H1 (cell line): Measurements from ENCODE around the gene COA1. TPM values are rescaled to one million over a fixed set of nuclear protein-coding genes. Genes with fewer than 3 reads are reported as not detected.

Experiments
- CTCF ChIA-PET: fragments of 300-600 bp; sonication (Branson Sonifier 250); formaldehyde crosslinking; loops from one replicate; lab custom pipeline; 2021; ENCODE audit not compliant: partially characterized antibody; lab: Charles Lee
- POLR2A ChIA-PET: fragments of 300-600 bp; sonication (Branson Sonifier 250); formaldehyde crosslinking; loops from one replicate; lab custom pipeline; 2021; ENCODE audit warnings: inconsistent platforms; ENCODE audit not compliant: partially characterized antibody; lab: Charles Lee
- DNase-seq, 2 experiments: peaks; one replicate each; pipeline versions ENCODE4 v3.0.0 to v3.0.0-alpha.2; 2010 to 2022; ENCODE audit warnings: low spot score in 2 of 2, low read depth in 1 of 2, mixed read lengths in 1 of 2
- FAIRE-seq: peaks from 2 replicates; lab custom pipeline; 2011; peaks lifted over from hg19 to GRCh38; lab: Jason Lieb, UNC
- H2AFZ ChIP-seq: 2 replicates; pipeline ENCODE4 v1.8.1; 2012; ENCODE audit warnings: low read length, inconsistent platforms
- H2AK5ac ChIP-seq: 2 replicates; pipeline ENCODE4 v1.6.1; 2013; ENCODE audit warnings: low read depth, low read length
- H2BK120ac ChIP-seq: replicated peaks from 2 replicates; pipeline ENCODE3; 2013; ENCODE audit warnings: low read depth, low read length, inconsistent platforms
- H2BK12ac ChIP-seq: 2 replicates; pipeline ENCODE4 v1.6.1; 2013; ENCODE audit warnings: low read depth, low read length
- H2BK15ac ChIP-seq: 2 replicates; pipeline ENCODE4 v1.6.1; 2013; ENCODE audit warnings: low read length
- H2BK20ac ChIP-seq: 2 replicates; pipeline ENCODE4 v1.6.1; 2013; ENCODE audit warnings: low read length
- H2BK5ac ChIP-seq: 2 replicates; pipeline ENCODE4 v1.6.1; 2013; ENCODE audit warnings: low read depth, low read length
- H3K14ac ChIP-seq: 2 replicates; pipeline ENCODE4 v1.6.1; 2013; ENCODE audit warnings: inconsistent platforms; ENCODE audit not compliant: insufficient read length
- H3K18ac ChIP-seq: 2 replicates; pipeline ENCODE4 v1.6.1; 2013; ENCODE audit warnings: low read length; ENCODE audit errors: extremely low read depth
- H3K23ac ChIP-seq: 2 replicates; pipeline ENCODE4 v1.6.1; 2013; ENCODE audit warnings: inconsistent platforms; ENCODE audit not compliant: insufficient read length
- H3K23me2 ChIP-seq: 2 replicates; pipeline ENCODE4 v1.6.1; 2013; ENCODE audit warnings: low read depth, low read length
- H3K27ac ChIP-seq: 2 replicates; pipeline ENCODE4 v1.6.1; 2011; ENCODE audit warnings: low read depth, low read length, inconsistent platforms
- H3K27me3 ChIP-seq, 4 experiments: replicated peaks in 1 of 4; 1 replicate in 1 of 4; 2 replicates in 3 of 4; pipeline versions ENCODE4 v1.6.1 to v1.8.1; 2011 to 2013; ENCODE audit warnings: low read length in 3 of 4, mild to moderate bottlenecking in 3 of 4, inconsistent platforms in 2 of 4, mixed read lengths in 2 of 4, moderate library complexity in 1 of 4; ENCODE audit not compliant: control insufficient read depth in 3 of 4, insufficient read depth in 3 of 4; ENCODE audit errors: extremely low read depth in 1 of 4
- H3K36me3 ChIP-seq, 4 experiments: 2 replicates each; pipeline versions ENCODE4 v1.6.1 to v1.8.1; 2011 to 2013; ENCODE audit warnings: mild to moderate bottlenecking in 4 of 4, low read length in 3 of 4, moderate library complexity in 2 of 4, control low read depth in 1 of 4, inconsistent platforms in 1 of 4; ENCODE audit not compliant: insufficient read depth in 4 of 4, control insufficient read depth in 2 of 4
- H3K4ac ChIP-seq: replicated peaks from 2 replicates; pipeline ENCODE3; 2013; ENCODE audit warnings: low read length, low read depth, mixed read lengths, inconsistent platforms; ENCODE audit not compliant: insufficient read length
- H3K4me1 ChIP-seq, 4 experiments: replicated peaks in 1 of 4; 1 replicate in 1 of 4; 2 replicates in 3 of 4; pipeline versions ENCODE4 v1.6.1 to v1.8.1; 2011 to 2013; ENCODE audit warnings: low read length in 3 of 4, inconsistent platforms in 2 of 4, mixed read lengths in 1 of 4; ENCODE audit not compliant: insufficient read depth in 4 of 4, control insufficient read depth in 3 of 4
- H3K4me2 ChIP-seq, 2 experiments: 2 replicates each; pipeline versions ENCODE4 v1.6.1 to v1.8.1; 2011 to 2013; ENCODE audit warnings: low read depth in 2 of 2, low read length in 2 of 2, control low read depth in 1 of 2, inconsistent platforms in 1 of 2, mild to moderate bottlenecking in 1 of 2; ENCODE audit not compliant: insufficient read depth in 1 of 2
- H3K4me3 ChIP-seq, 4 experiments: fragments of 200-600, 300-600 bp in 1 of 4; sonication (generic), shearing (Covaris generic), sonication (Bioruptor Twin) in 1 of 4; 2 replicates each; pipeline versions ENCODE4 v1.5.1 to v1.8.1; 2011 to 2016; ENCODE audit warnings: low read length in 4 of 4, low read depth in 3 of 4, control low read depth in 2 of 4, inconsistent platforms in 2 of 4, mild to moderate bottlenecking in 2 of 4, mixed read lengths in 1 of 4, moderate library complexity in 1 of 4; ENCODE audit not compliant: insufficient read depth in 2 of 4; ENCODE audit errors: extremely low read depth in 1 of 4
- H3K56ac ChIP-seq: replicated peaks from 2 replicates; pipeline ENCODE3; 2013; ENCODE audit warnings: low read depth, mild to moderate bottlenecking, mixed read lengths, low read length, inconsistent platforms; ENCODE audit not compliant: insufficient read length
- H3K79me1 ChIP-seq: 2 replicates; pipeline ENCODE4 v1.6.1; 2013; ENCODE audit warnings: low read depth, low read length, control low read depth
- H3K79me2 ChIP-seq, 2 experiments: 2 replicates each; pipeline versions ENCODE4 v1.6.1 to v1.8.1; 2012 to 2013; ENCODE audit warnings: low read length in 2 of 2, mild to moderate bottlenecking in 2 of 2, inconsistent platforms in 1 of 2; ENCODE audit not compliant: insufficient read depth in 2 of 2, control insufficient read depth in 1 of 2
- H3K9ac ChIP-seq, 4 experiments: replicated peaks in 1 of 4; 1 replicate in 1 of 4; 2 replicates in 3 of 4; pipeline versions ENCODE4 v1.6.1 to v1.8.1; 2011 to 2013; ENCODE audit warnings: low read depth in 3 of 4, low read length in 3 of 4, control low read depth in 2 of 4, mild to moderate bottlenecking in 2 of 4, moderate library complexity in 2 of 4, inconsistent platforms in 1 of 4; ENCODE audit errors: extremely low read depth in 1 of 4
- H3K9me3 ChIP-seq, 2 experiments: 2 replicates each; pipeline versions ENCODE4 v1.6.1 to v1.8.1; 2012 to 2013; ENCODE audit warnings: mild to moderate bottlenecking in 2 of 2, moderate library complexity in 2 of 2, control low read depth in 1 of 2, inconsistent platforms in 1 of 2, low read depth in 1 of 2, low read length in 1 of 2, mixed read lengths in 1 of 2; ENCODE audit not compliant: insufficient read depth in 2 of 2
- H4K20me1 ChIP-seq, 2 experiments: replicated peaks in 1 of 2; 2 replicates each; pipeline versions ENCODE3 to v1.8.1; 2011 to 2013; ENCODE audit warnings: inconsistent platforms in 2 of 2, low read length in 2 of 2, mild to moderate bottlenecking in 1 of 2; ENCODE audit not compliant: insufficient read depth in 2 of 2, control insufficient read depth in 1 of 2
- H4K5ac ChIP-seq: 2 replicates; pipeline ENCODE4 v1.6.1; 2013; ENCODE audit warnings: low read length, low read depth, mixed read lengths, inconsistent platforms; ENCODE audit not compliant: insufficient read length
- H4K8ac ChIP-seq: 2 replicates; pipeline ENCODE4 v1.8.0; 2013; ENCODE audit warnings: mild to moderate bottlenecking, moderate library complexity, low read length, inconsistent platforms; ENCODE audit not compliant: insufficient read depth; ENCODE audit errors: extremely low read depth
- H4K91ac ChIP-seq: replicated peaks from 2 replicates; pipeline ENCODE3; 2013; ENCODE audit warnings: low read length, mixed read lengths, inconsistent platforms; ENCODE audit not compliant: insufficient read length
- BRCA1 ChIP-seq: IDR thresholded peaks from 2 replicates; pipeline ENCODE4 v1.6.1; 2012; ENCODE audit warnings: low read depth, low read length, improper control_type of control experiment
- JUN ChIP-seq: IDR thresholded peaks from 2 replicates; pipeline ENCODE4 v1.6.1; 2011; ENCODE audit warnings: low read depth, mild to moderate bottlenecking, improper control_type of control experiment, low read length
- POLR2AphosphoS5 ChIP-seq: IDR thresholded peaks from 2 replicates; pipeline ENCODE4 v1.6.1; 2011; ENCODE audit warnings: low read depth, low read length
- RXRA ChIP-seq: IDR thresholded peaks from 2 replicates; pipeline ENCODE4 v1.6.1; 2011; ENCODE audit warnings: low read depth, mild to moderate bottlenecking, low read length, moderate library complexity; ENCODE audit not compliant: insufficient read depth
- WGBS, 2 experiments: shearing (Covaris generic) in 1 of 2; methylation state at CpG; one replicate each; pipeline versions ENCODE4 v1.1.6 to v1.1.7; 2013 to 2015; ENCODE audit warnings: low lambda C conversion rate in 2 of 2, mixed read lengths in 2 of 2, inconsistent platforms in 1 of 2, low coverage in 1 of 2, missing lambda C conversion rate in 1 of 2; ENCODE audit not compliant: insufficient replicate concordance in 2 of 2, insufficient coverage in 1 of 2, insufficient read length in 1 of 2; ENCODE audit errors: extremely low coverage in 1 of 2, missing lambda C conversion rate in 1 of 2; 5-methylcytosine and 5-hydroxymethylcytosine counted together
- polyA plus RNA-seq, 7 experiments: library from polyadenylated mRNA; depleted of rRNA in 3 of 7; stranded (reverse) in 5 of 7; unstranded in 2 of 7; fragments of >200 nt in 5 of 7; fragments of 200-250 nt in 2 of 7; gene quantifications; 1 replicate in 5 of 7; 2 replicates in 1 of 7; 4 replicates in 1 of 7; pipeline versions ENCODE4 v1.2.1 to v1.2.3, GENCODE V29; 2011 to 2013; ENCODE audit warnings: missing spikeins in 2 of 7, mixed read lengths in 2 of 7
- total RNA-seq: library from RNA; stranded (reverse); fragmentation: NEBNext Ultra II Directional; extraction: Animal tissue kit (Norgen Biotek cat#: 25700); gene quantifications from 2 replicates; pipeline ENCODE4 v1.2.1, GENCODE V29; 2021
- TF ChIP-seq, protein P1 (sequence below): IDR thresholded peaks from 2 replicates; pipeline ENCODE4 v1.6.1; 2012; ENCODE audit warnings: inconsistent platforms
- TF ChIP-seq, protein P2 (sequence below): IDR thresholded peaks from 2 replicates; pipeline ENCODE4 v1.6.1; 2011; ENCODE audit warnings: low read length, improper control_type of control experiment

Gene COA1
- total and polyA plus RNA-seq, 2 of the 8 experiments (the other 6 are each of a cell fraction or from before 2014, with no cell fraction given): 98.6 to 143 TPM

DNA sequence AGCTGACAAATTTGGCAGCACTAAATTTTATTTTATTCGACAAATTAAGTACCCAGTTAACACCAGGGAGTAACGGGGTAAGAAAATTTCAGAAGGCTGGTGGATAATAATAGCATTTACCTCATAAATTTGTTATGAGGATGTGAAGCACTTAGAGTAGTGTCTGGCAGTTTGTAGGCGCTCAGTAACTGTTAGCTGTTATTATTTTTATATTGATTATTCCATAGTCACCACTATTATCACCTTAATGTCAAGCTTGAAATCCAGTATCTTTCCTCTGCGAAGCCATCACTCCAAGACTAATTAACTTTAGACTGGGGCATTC lies 563 bp upstream of the COA1 start:
- POLR2A ChIA-PET: interaction anchor here (1.0 to 2.6 kb wide), 13 partner anchors 9 to 147 kb away, joined by 3 to 12 read pairs (median 6); partner anchors contain the start of genes BLVRA and STK17A
- Histone ChIP-seq H4K20me1 (peaks cover 0 to 7% of the 10 kb centered on the region in 2 experiments), H4K91ac (no peak overlapping the region), H4K5ac (no peak overlapping the region), H3K27ac (no peak overlapping the region), H3K9me3 (no peaks in the 10 kb centered on the region), H3K4me2 (peak overlapping the region; percentile 68 to 75), H3K4me3 (peak overlapping the region; percentile 87 to 96 (median 93))
- no peak for FAIRE-seq
- DNase-seq: no peak
- TF ChIP-seq JUN: no peak
- TF ChIP-seq POLR2AphosphoS5: no peak
- TF ChIP-seq RXRA: no peak
- TF ChIP-seq, protein P1, sequence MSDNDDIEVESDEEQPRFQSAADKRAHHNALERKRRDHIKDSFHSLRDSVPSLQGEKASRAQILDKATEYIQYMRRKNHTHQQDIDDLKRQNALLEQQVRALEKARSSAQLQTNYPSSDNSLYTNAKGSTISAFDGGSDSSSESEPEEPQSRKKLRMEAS: no peak
- TF ChIP-seq, protein P2, sequence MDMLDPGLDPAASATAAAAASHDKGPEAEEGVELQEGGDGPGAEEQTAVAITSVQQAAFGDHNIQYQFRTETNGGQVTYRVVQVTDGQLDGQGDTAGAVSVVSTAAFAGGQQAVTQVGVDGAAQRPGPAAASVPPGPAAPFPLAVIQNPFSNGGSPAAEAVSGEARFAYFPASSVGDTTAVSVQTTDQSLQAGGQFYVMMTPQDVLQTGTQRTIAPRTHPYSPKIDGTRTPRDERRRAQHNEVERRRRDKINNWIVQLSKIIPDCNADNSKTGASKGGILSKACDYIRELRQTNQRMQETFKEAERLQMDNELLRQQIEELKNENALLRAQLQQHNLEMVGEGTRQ: no peak
- no peak for TF ChIP-seq BRCA1
- TF ChIP-seq, all 59 proteins: peak for 0
- no peak overlapping the region for H2AK5ac ChIP-seq
- H3K79me1 ChIP-seq: no peaks in the 10 kb centered on the region
- CTCF ChIA-PET: interaction anchor here (1.1 to 2.2 kb wide), 7 partner anchors 10 to 147 kb away, joined by 3 to 8 read pairs (median 4); partner anchors contain the start of gene STK17A
- H2BK15ac ChIP-seq: no peak overlapping the region
- H3K36me3 ChIP-seq: no peaks in the 10 kb centered on the region
- H3K4ac ChIP-seq: no peak overlapping the region
- H3K23ac ChIP-seq: no peak overlapping the region
- H2BK5ac ChIP-seq: 0 out of 2 replicates have a peak overlapping the region, but pooled peaks have one; percentile 73
- H3K27me3 ChIP-seq: no peaks in the 10 kb centered on the region
- peak overlapping the region; percentile 72; the same call in 1 of the 2 replicates for H2AFZ ChIP-seq
- H3K4me1 ChIP-seq: no peaks in the 10 kb centered on the region
- no peak overlapping the region for H3K14ac ChIP-seq
- 25% methylated on average over 4 of the region's 4 CpGs; no CpG with 5 or more reads in 1 of the 2 experiments for WGBS, 2 experiments
- H3K18ac ChIP-seq: no peak overlapping the region
- H2BK120ac ChIP-seq: no peak overlapping the region
- no peak overlapping the region for H2BK12ac ChIP-seq
- H2BK20ac ChIP-seq: no peak overlapping the region
- peaks cover 21 to 43% of the 10 kb centered on the region in 2 experiments for H3K79me2 ChIP-seq
- H4K8ac ChIP-seq: no peak overlapping the region
- no peak overlapping the region for H3K56ac ChIP-seq
- no peaks in the 10 kb centered on the region; the same call in 1 of the 2 replicates for H3K23me2 ChIP-seq
- peak overlapping the region in 2 of 4 experiments; percentile 84 to 85; a peak in 2 of 7 replicates for H3K9ac ChIP-seq
